SK-N-SH (cell line): ENCODE data around the gene MEGF6. TPM values are rescaled to one million over a fixed set of nuclear protein-coding genes. Genes with fewer than 3 reads are reported as not detected.

ENCODE experiments used
- CTCF ChIA-PET: fragments of 300-600, 350-600 bp; formaldehyde crosslinking; extraction: SDS; loops from one replicate; lab custom pipeline; 2021; lab: Yijun Ruan, JAX
- POLR2A ChIA-PET: fragments of 350-600 bp; sonication (Branson Sonifier 250); formaldehyde crosslinking; extraction: SDS; loops from one replicate; lab custom pipeline; 2020; ENCODE audit warnings: antibody characterized with exemption, inconsistent platforms; lab: Yijun Ruan, JAX
- DNase-seq: peaks from one replicate; pipeline ENCODE4 v3.0.0; 2012
- H2AFZ ChIP-seq: fragments of 200-600 bp; sonication (generic); 2 replicates; pipeline ENCODE4 v1.8.1; 2016; ENCODE audit warnings: antibody characterized with exemption, mild to moderate bottlenecking, low read depth
- H3F3A ChIP-seq: fragments of 200-600 bp; sonication (generic); replicated peaks from 2 replicates; pipeline ENCODE3; 2016; ENCODE audit warnings: antibody characterized with exemption, mild to moderate bottlenecking; ENCODE audit not compliant: insufficient read depth
- H3K27ac ChIP-seq, 2 experiments: fragments of 200-500 bp in 1 of 2; fragments of 200-600 bp in 1 of 2; sonication (Bioruptor generic) in 1 of 2; sonication (generic), shearing (Covaris generic) in 1 of 2; 2 replicates each; pipeline versions ENCODE4 v1.5.1 to v1.6.1; 2014 to 2016; ENCODE audit warnings: low read depth in 2 of 2, inconsistent platforms in 1 of 2, low read length in 1 of 2, mild to moderate bottlenecking in 1 of 2, mixed read lengths in 1 of 2
- H3K27me3 ChIP-seq: fragments of 200-600 bp; sonication (generic), shearing (Covaris generic); 2 replicates; pipeline ENCODE4 v1.6.1; 2016; ENCODE audit warnings: mixed run types; ENCODE audit not compliant: insufficient read depth
- H3K36me3 ChIP-seq, 2 experiments: fragments of 200-500 bp in 1 of 2; fragments of 200-600 bp in 1 of 2; sonication (Bioruptor generic) in 1 of 2; sonication (generic) in 1 of 2; replicated peaks in 1 of 2; 2 replicates each; pipeline versions ENCODE3 to v1.5.1; 2014 to 2016; ENCODE audit warnings: low read length in 1 of 2, mild to moderate bottlenecking in 1 of 2; ENCODE audit not compliant: insufficient read depth in 2 of 2, control insufficient read depth in 1 of 2
- H3K4me1 ChIP-seq, 2 experiments: fragments of 200-500 bp in 1 of 2; fragments of 200-600 bp in 1 of 2; sonication (Bioruptor generic) in 1 of 2; sonication (generic), shearing (Covaris generic) in 1 of 2; 2 replicates each; pipeline versions ENCODE4 v1.5.1 to v1.6.1; 2014 to 2016; ENCODE audit warnings: low read depth in 1 of 2, low read length in 1 of 2, mixed run types in 1 of 2; ENCODE audit not compliant: insufficient read depth in 2 of 2, control insufficient read depth in 1 of 2
- H3K4me2 ChIP-seq: fragments of 200-600 bp; sonication (generic), shearing (Covaris generic); 2 replicates; pipeline ENCODE4 v1.6.1; 2017; ENCODE audit warnings: mixed run types
- H3K4me3 ChIP-seq, 2 experiments: fragments of 200-500 bp in 1 of 2; fragments of 200-600 bp in 1 of 2; sonication (Bioruptor generic) in 1 of 2; sonication (generic), shearing (Covaris generic) in 1 of 2; 2 replicates each; pipeline versions ENCODE4 v1.5.1 to v1.8.1; 2014 to 2016; ENCODE audit warnings: low read depth in 2 of 2, inconsistent platforms in 1 of 2, low read length in 1 of 2, mild to moderate bottlenecking in 1 of 2, mixed read lengths in 1 of 2, moderate library complexity in 1 of 2
- H3K79me2 ChIP-seq: fragments of 200-600 bp; sonication (generic); 2 replicates; pipeline ENCODE4 v1.8.1; 2017; ENCODE audit warnings: mild to moderate bottlenecking; ENCODE audit not compliant: insufficient read depth
- H3K9ac ChIP-seq: fragments of 200-600 bp; sonication (generic); 2 replicates; pipeline ENCODE4 v1.6.1; 2017; ENCODE audit warnings: mixed run types
- H3K9me2 ChIP-seq: fragments of 200-600 bp; sonication (generic); 2 replicates; pipeline ENCODE4 v1.6.1; 2017; ENCODE audit warnings: mixed run types
- H3K9me3 ChIP-seq: fragments of 200-600 bp; sonication (generic); 2 replicates; pipeline ENCODE4 v1.6.1; 2017; ENCODE audit warnings: mixed run types, mild to moderate bottlenecking, moderate library complexity
- H4K20me1 ChIP-seq: fragments of 200-600 bp; sonication (generic); 2 replicates; pipeline ENCODE4 v1.6.1; 2017; ENCODE audit warnings: mild to moderate bottlenecking, mixed run types; ENCODE audit not compliant: insufficient read depth
- EP300 ChIP-seq, 2 experiments: IDR thresholded peaks; 2 replicates each; pipeline versions ENCODE4 v1.4.0 to v1.6.1; 2012; ENCODE audit warnings: borderline replicate concordance in 1 of 2, low read depth in 1 of 2, low read length in 1 of 2
- GABPA ChIP-seq: IDR thresholded peaks from 2 replicates; pipeline ENCODE4 v1.4.0; 2012; ENCODE audit warnings: low read depth, mild to moderate bottlenecking
- IRF3 ChIP-seq: fragments of 150-350 bp; IDR thresholded peaks from 2 replicates; pipeline ENCODE4 v1.6.1; 2016; ENCODE audit warnings: mild to moderate bottlenecking, low read depth, low read length
- MAX ChIP-seq: IDR thresholded peaks from 2 replicates; pipeline ENCODE4 v1.4.0; 2012; ENCODE audit warnings: low read depth
- MEF2A ChIP-seq: IDR thresholded peaks from 2 replicates; pipeline ENCODE4 v1.4.0; 2012; ENCODE audit warnings: low read depth, borderline replicate concordance
- RCOR1 ChIP-seq: fragments of 150-350 bp; IDR thresholded peaks from 2 replicates; pipeline ENCODE4 v1.6.1; 2017; ENCODE audit warnings: antibody characterized with exemption, low read length
- SIN3A ChIP-seq: IDR thresholded peaks from 2 replicates; pipeline ENCODE4 v1.6.1; 2012; ENCODE audit warnings: low read depth, mild to moderate bottlenecking, low read length, moderate library complexity, borderline replicate concordance
- SMC3 ChIP-seq: IDR thresholded peaks from 2 replicates; pipeline ENCODE4 v1.6.1; 2012; ENCODE audit warnings: low read depth, low read length, improper control_type of control experiment
- TAF1 ChIP-seq: IDR thresholded peaks from 2 replicates; pipeline ENCODE4 v1.6.1; 2012; ENCODE audit warnings: low read depth, mild to moderate bottlenecking, low read length, moderate library complexity, borderline replicate concordance
- TCF12 ChIP-seq: IDR thresholded peaks from 2 replicates; pipeline ENCODE4 v1.4.0; 2012
- USF1 ChIP-seq: IDR thresholded peaks from 2 replicates; pipeline ENCODE4 v1.4.0; 2012; ENCODE audit warnings: low read depth, borderline replicate concordance
- USF2 ChIP-seq: fragments of 150-350 bp; IDR thresholded peaks from 2 replicates; pipeline ENCODE4 v1.6.1; 2017; ENCODE audit warnings: antibody characterized with exemption, low read length, low read depth, borderline replicate concordance
- WGBS: methylation state at CpG from one replicate; pipeline ENCODE4 v1.1.6; 2017; ENCODE audit warnings: low lambda C conversion rate; 5-methylcytosine and 5-hydroxymethylcytosine counted together
- polyA plus RNA-seq, 3 experiments: library from polyadenylated mRNA; depleted of rRNA; stranded (reverse); fragments of >200 nt; gene quantifications; 2 replicates each; pipeline ENCODE4 v1.2.3, GENCODE V29; 2012

Gene MEGF6
- polyA plus RNA-seq, 1 of the 3 experiments (the other 2 are of a cell fraction): 7.6 TPM

- Histone ChIP-seq H3K27ac (no peak overlapping the region), H4K20me1 (no peaks in the 10 kb centered on the region), H3K9ac (no peak overlapping the region), H3K36me3 (no peaks in the 10 kb centered on the region), H3K4me2 (no peak overlapping the region), H3K9me3 (no peaks in the 10 kb centered on the region), H3K79me2 (no peaks in the 10 kb centered on the region), H3F3A (no peaks in the 10 kb centered on the region), H3K4me3 (no peak overlapping the region), H2AFZ (no peak overlapping the region), H3K27me3 (no peaks in the 10 kb centered on the region), H3K9me2 (no peaks in the 10 kb centered on the region), H3K4me1 (peaks cover 0 to 19% of the 10 kb centered on the region in 2 experiments; a peak in 1 of 4 replicates)
- CTCF ChIA-PET: interaction anchor here (0.9 kb wide), 1 partner anchor 107 kb away, joined by 3 read pairs; no protein-coding TSS in a partner anchor
- POLR2A ChIA-PET: no interaction called here
- 74% methylated on average over 9 of the region's 17 CpGs for WGBS
- DNase-seq: no peak
- TF ChIP-seq TAF1: no peak
- no peak for TF ChIP-seq MAX
- TF ChIP-seq GABPA: no peak
- no peak for TF ChIP-seq USF1
These were observed 50.9 kb downstream of the MEGF6 start for GRCh38 chr1:3560251-3560871.

GRCh38 chr1:3558036-3558726, 53.1 kb downstream of the MEGF6 start:
- ChIA-PET CTCF (interaction anchor here (1.4 to 10.4 kb wide), 4 partner anchors 46 to 105 kb away, joined by 3 to 78 read pairs (median 14); no protein-coding TSS in a partner anchor), POLR2A (no interaction called here)
- no peak overlapping the region; a peak in 1 of 4 replicates for H3K27ac ChIP-seq
- H3K9ac ChIP-seq: no peak overlapping the region
- no peak for DNase-seq
- no peak for TF ChIP-seq SMC3
- TF ChIP-seq TCF12: no peak
- no peak for TF ChIP-seq USF2
- no peak for TF ChIP-seq USF1
- no peak for TF ChIP-seq SIN3A
- no peak for TF ChIP-seq RCOR1
- no peak for TF ChIP-seq EP300 (IDR thresholded peaks at IDR 0.05; ENCODE audit: borderline replicate concordance in 1 of 2, low read depth in 1 of 2, low read length in 1 of 2)
- no peak for TF ChIP-seq MEF2A
- TF ChIP-seq MAX: no peak
- no peak for TF ChIP-seq IRF3
- H3K9me3 ChIP-seq: no peaks in the 10 kb centered on the region
- no peaks in the 10 kb centered on the region for H3F3A ChIP-seq
- no peaks in the 10 kb centered on the region for H3K36me3 ChIP-seq
- no peak overlapping the region for H2AFZ ChIP-seq
- no peaks in the 10 kb centered on the region for H3K9me2 ChIP-seq
- H3K79me2 ChIP-seq: no peaks in the 10 kb centered on the region
- no peaks in the 10 kb centered on the region for H4K20me1 ChIP-seq
- WGBS: 74% methylated on average over 15 of the region's 20 CpGs
- no peak overlapping the region for H3K4me3 ChIP-seq
- no peak overlapping the region for H3K4me2 ChIP-seq
- no peaks in the 10 kb centered on the region for H3K27me3 ChIP-seq
- peaks cover 0 to 19% of the 10 kb centered on the region in 2 experiments; a peak in 1 of 4 replicates for H3K4me1 ChIP-seq
